Neuron (in vitro differentiated cells): ENCODE measurements around the gene CATSPERZ.
"Not testable (repeated sequence)": the region's sequence is repeated elsewhere in the genome, so short reads cannot be mapped to it uniquely, and the experiment has no call there.

Experiments used
- H2AFZ ChIP-seq: one replicate; pipeline ENCODE4 v1.6.1; 2013; ENCODE audit warnings: low read depth, mild to moderate bottlenecking, inconsistent platforms, low read length, moderate library complexity
- H3K27me3 ChIP-seq: one replicate; pipeline ENCODE4 v1.6.1; 2013; ENCODE audit warnings: low read length; ENCODE audit not compliant: insufficient read depth
- H3K36me3 ChIP-seq: one replicate; pipeline ENCODE4 v1.6.1; 2013; ENCODE audit warnings: low read length; ENCODE audit not compliant: insufficient read depth
- H3K4me1 ChIP-seq: one replicate; pipeline ENCODE4 v1.6.1; 2013; ENCODE audit warnings: low read length; ENCODE audit not compliant: insufficient read depth
- H3K4me3 ChIP-seq: 2 replicates; pipeline ENCODE4 v1.5.1; 2013; ENCODE audit warnings: mild to moderate bottlenecking, low read length, moderate library complexity
- H3K9me3 ChIP-seq: one replicate; pipeline ENCODE4 v1.6.1; 2013; ENCODE audit warnings: low read length

The CATSPERZ gene

DNA sequence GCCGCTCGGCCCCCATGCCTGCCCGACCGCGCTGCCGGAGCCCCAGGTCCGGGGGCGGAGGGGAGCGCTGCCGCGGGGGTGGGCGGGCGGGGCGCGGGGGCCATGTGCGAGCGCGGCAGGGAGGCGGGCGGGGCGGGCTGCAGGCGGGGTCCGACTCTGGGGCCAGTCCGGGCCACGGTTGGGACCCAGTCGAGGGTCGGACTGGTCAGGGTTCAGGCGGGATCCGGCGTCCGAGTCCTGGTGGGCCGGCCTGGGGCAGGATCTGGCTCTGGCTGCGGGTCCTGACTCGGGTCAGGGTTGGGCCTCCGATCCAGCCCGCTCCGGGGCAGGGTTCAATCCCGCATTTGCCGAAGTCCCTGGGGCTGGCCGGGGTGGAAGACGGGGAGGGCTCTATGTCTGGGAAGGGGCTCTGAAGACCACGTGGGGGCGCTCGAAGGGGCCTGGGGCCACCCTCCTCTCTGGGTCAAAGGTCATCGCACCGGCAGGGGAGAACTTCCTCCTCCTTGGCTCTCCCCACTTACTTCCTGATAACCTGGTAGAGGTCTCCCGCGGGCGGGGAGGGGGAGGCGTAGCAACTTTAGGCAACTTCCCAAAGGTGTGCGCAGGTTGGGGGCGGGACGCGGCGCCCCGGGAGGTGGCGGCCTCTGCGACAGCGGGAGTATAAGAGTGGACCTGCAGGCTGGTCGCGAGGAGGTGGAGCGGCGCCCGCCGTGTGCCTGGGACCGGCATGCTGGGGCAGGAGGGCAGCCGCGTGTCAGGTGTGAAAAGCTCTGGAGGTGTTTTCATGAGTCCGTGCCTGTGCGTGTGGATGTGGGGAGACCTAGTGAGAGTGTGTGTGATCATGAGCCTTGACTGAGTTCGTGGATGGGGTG, 5.8 kb downstream of the CATSPERZ start:
- H3K4me3 ChIP-seq = peak overlapping the region; percentile 52
- H3K27me3 ChIP-seq = no peaks in the 10 kb centered on the region
- H2AFZ ChIP-seq = no peak overlapping the region

DNA sequence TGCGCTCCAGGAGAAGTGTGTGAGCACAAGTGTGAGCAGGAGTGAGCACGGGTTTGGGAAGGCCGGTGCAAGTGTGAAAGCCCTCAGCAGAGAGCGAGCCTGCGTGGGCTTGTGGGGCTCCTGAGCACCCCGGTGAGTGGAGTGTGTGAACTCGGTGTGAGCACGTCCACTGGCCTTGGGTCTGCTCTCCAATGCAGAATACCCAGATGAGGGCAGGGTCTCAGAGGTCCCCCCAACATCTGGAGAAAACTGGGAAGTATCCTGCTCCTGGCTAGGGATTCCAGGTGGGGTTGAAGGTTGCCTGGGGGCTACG, 6.4 kb downstream of the CATSPERZ start:
- Histone ChIP-seq H2AFZ (no peak overlapping the region), H3K4me1 (peaks cover 15% of the 10 kb centered on the region)

More for the DNA sequence above, 5.8 kb downstream of the CATSPERZ start:
- Histone ChIP-seq H3K4me1 (peaks cover 15% of the 10 kb centered on the region), H3K36me3 (no peaks in the 10 kb centered on the region), H3K9me3 (no peaks in the 10 kb centered on the region)

DNA sequence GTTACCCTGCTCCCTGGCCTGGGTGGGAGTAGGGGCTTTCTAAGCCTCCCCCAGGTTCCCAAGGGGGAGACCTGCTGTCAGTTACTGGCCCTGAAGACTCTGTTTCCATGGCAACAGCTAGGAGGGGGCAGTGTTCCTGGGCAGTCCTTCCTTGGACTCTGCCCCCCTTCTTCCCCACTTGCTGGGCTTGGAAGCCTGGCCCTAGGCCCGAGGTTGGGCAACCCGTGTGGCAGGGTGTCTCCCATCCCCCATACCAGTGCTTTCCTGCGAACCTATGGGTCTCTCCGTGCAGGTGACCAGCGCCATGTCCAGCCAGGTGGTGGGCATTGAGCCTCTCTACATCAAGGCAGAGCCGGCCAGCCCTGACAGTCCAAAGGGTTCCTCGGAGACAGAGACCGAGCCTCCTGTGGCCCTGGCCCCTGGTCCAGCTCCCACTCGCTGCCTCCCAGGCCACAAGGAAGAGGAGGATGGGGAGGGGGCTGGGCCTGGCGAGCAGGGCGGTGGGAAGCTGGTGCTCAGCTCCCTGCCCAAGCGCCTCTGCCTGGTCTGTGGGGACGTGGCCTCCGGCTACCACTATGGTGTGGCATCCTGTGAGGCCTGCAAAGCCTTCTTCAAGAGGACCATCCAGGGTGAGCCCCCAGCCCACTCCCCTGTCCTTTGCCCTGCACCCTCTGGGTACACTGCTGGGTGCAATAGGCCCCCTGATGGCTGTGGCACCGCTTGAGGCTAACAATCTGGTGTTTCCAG, 6.9 kb downstream of the CATSPERZ start:
- no peaks in the 10 kb centered on the region for H3K36me3 ChIP-seq
- H3K4me3 ChIP-seq = peak overlapping the region; percentile 52
- H3K4me1 ChIP-seq = peaks cover 15% of the 10 kb centered on the region
- H2AFZ ChIP-seq = no peak overlapping the region
- H3K27me3 ChIP-seq = no peaks in the 10 kb centered on the region
- no peaks in the 10 kb centered on the region for H3K9me3 ChIP-seq

More for the DNA sequence above, 6.4 kb downstream of the CATSPERZ start:
- H3K27me3 ChIP-seq = no peaks in the 10 kb centered on the region
- no peaks in the 10 kb centered on the region for H3K9me3 ChIP-seq
- peak overlapping the region; percentile 52 for H3K4me3 ChIP-seq
- no peaks in the 10 kb centered on the region for H3K36me3 ChIP-seq

DNA sequence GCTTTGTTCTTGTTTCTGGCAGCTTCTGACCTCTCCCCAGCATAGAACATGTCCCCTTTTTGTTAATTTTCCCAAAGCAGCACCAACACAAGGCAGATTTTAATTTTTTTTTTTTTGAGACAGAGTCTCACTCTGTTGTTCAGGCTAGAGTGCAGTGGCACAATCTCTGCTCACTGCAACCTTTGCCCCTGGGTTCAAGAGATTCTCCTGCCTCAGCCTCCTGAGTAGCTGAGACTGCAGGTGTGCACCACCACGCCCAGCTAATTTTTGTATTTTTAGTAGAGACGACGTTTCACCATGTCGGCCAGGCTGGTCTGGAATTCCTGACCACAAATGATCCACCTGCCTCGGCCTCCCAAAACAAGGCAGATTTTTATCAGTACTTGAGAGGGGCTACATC, 7.6 kb downstream of the CATSPERZ start:
- H3K4me3 ChIP-seq, H3K27me3 ChIP-seq, H3K9me3 ChIP-seq, H3K36me3 ChIP-seq, H2AFZ ChIP-seq: not testable (repeated sequence)
- peaks cover 15% of the 10 kb centered on the region for H3K4me1 ChIP-seq

DNA sequence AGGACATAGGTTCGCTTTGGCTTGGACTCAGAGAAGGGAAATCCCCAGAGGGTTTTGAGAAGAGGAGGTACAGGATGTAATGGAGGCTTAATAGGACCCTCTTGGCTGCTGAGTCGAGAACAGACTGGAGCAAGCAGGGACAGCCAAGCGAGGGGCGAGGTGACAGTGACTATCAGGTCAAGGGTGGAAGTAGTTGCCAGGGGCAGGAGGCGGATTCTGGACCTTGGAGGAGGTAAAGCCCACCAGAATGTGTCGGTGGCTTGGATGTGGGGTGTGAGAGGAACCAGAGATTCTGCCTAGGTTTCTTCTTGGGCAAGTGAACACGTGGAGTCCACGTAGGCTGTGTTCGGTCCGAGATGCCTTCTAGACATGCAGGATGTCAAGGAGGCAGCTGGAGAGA, 12.8 kb downstream of the CATSPERZ start:
- H3K4me1 ChIP-seq = peaks cover 12% of the 10 kb centered on the region
- H2AFZ ChIP-seq = no peak overlapping the region
- no peaks in the 10 kb centered on the region for H3K27me3 ChIP-seq
- H3K4me3 ChIP-seq = no peak overlapping the region
- H3K36me3 ChIP-seq = peaks cover 12% of the 10 kb centered on the region
- H3K9me3 ChIP-seq = no peaks in the 10 kb centered on the region

DNA sequence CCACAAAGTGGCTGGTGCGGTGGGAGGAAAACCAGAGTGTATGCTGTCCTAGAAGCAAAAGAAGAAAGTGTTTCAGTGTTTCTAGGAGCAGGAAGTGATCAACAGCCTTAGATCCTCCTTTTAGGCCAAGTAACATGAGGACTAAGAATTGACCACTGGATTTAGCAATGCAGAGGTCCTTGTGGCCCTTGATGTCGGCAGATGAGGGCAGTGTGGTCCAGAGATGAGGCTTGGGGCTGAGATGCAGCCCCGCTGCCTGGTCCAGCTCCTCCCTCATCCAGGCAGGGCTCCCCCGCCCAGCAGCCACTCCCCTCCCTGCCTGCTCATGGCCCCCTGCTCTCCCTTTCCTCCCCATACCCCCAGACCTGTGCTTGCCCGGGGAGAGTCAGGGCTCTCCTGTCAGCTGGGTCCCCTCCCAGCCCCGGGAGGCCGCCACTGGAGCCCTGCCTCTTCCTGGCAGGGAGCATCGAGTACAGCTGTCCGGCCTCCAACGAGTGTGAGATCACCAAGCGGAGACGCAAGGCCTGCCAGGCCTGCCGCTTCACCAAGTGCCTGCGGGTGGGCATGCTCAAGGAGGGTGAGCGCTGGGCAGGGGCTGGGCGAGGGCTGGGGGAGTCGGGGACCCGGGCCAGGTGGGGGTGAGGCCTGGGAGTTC, 13.5 kb downstream of the CATSPERZ start:
- Histone ChIP-seq H3K9me3 (no peaks in the 10 kb centered on the region), H3K4me1 (peaks cover 12% of the 10 kb centered on the region), H3K27me3 (no peaks in the 10 kb centered on the region), H3K4me3 (no peak overlapping the region), H3K36me3 (peaks cover 12% of the 10 kb centered on the region), H2AFZ (no peak overlapping the region)

DNA sequence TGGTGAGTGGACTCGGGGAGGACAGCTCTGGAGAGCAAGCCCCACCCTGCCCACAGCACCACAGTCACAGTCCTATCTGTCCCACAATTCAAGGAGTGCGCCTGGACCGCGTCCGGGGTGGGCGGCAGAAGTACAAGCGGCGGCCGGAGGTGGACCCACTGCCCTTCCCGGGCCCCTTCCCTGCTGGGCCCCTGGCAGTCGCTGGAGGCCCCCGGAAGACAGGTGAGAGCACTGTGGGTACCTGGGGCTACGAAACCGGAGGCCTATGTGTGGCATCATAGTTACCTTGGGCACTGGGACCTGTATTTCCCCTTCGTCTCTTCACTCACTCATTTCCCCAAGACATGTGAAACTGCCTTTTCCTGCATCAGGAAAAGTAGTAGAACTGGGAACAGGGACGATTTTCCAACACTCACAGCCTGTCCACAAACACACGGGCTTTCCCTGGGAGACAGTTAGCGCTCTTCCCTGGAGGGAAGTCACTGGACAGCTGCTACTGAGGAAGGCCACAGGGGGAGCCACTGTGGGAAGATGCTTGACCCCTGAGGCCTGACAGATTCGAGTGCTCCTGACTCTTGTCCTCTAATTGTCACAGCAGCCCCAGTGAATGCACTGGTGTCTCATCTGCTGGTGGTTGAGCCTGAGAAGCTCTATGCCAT, 14.1 kb downstream of the CATSPERZ start:
- no peaks in the 10 kb centered on the region for H3K27me3 ChIP-seq
- peaks cover 17% of the 10 kb centered on the region for H3K4me1 ChIP-seq
- no peaks in the 10 kb centered on the region for H3K9me3 ChIP-seq
- no peak overlapping the region for H2AFZ ChIP-seq
- H3K36me3 ChIP-seq = peaks cover 12% of the 10 kb centered on the region
- no peak overlapping the region for H3K4me3 ChIP-seq

DNA sequence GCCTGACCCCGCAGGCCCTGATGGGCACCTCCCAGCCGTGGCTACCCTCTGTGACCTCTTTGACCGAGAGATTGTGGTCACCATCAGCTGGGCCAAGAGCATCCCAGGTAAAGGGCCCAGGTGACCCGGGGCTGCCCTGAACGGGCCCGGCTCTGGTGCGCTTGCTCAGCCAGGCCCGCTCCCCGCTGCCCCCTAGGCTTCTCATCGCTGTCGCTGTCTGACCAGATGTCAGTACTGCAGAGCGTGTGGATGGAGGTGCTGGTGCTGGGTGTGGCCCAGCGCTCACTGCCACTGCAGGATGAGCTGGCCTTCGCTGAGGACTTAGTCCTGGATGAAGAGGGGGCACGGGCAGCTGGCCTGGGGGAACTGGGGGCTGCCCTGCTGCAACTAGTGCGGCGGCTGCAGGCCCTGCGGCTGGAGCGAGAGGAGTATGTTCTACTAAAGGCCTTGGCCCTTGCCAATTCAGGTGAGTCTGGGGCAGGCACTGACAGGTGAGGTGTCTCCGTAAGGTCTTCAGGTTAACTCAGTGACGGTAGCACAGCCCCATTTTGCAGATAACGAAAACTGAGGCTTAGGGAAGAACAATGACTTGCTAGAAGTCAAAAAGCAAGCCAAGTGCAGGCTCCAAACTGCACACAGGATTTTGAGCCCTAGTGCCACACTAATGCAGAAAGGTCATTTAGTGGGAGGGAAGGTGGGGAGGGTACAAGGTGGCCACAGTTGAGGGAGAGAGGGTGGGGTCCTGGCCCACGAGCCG, 14.8 kb downstream of the CATSPERZ start:
- Histone ChIP-seq H2AFZ (no peak overlapping the region), H3K27me3 (no peaks in the 10 kb centered on the region), H3K36me3 (peaks cover 12% of the 10 kb centered on the region), H3K4me3 (no peak overlapping the region), H3K9me3 (no peaks in the 10 kb centered on the region), H3K4me1 (peaks cover 18% of the 10 kb centered on the region)

DNA sequence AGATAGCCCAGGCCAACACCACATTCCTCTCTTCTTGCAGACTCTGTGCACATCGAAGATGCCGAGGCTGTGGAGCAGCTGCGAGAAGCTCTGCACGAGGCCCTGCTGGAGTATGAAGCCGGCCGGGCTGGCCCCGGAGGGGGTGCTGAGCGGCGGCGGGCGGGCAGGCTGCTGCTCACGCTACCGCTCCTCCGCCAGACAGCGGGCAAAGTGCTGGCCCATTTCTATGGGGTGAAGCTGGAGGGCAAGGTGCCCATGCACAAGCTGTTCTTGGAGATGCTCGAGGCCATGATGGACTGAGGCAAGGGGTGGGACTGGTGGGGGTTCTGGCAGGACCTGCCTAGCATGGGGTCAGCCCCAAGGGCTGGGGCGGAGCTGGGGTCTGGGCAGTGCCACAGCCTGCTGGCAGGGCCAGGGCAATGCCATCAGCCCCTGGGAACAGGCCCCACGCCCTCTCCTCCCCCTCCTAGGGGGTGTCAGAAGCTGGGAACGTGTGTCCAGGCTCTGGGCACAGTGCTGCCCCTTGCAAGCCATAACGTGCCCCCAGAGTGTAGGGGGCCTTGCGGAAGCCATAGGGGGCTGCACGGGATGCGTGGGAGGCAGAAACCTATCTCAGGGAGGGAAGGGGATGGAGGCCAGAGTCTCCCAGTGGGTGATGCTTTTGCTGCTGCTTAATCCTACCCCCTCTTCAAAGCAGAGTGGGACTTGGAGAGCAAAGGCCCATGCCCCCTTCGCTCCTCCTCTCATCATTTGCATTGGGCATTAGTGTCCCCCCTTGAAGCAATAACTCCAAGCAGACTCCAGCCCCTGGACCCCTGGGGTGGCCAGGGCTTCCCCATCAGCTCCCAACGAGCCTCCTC, 15.7 kb downstream of the CATSPERZ start:
- H3K4me1 ChIP-seq = peaks cover 18% of the 10 kb centered on the region
- H3K36me3 ChIP-seq = peaks cover 12% of the 10 kb centered on the region
- not testable (repeated sequence) for H2AFZ ChIP-seq, H3K27me3 ChIP-seq, H3K9me3 ChIP-seq, H3K4me3 ChIP-seq

DNA sequence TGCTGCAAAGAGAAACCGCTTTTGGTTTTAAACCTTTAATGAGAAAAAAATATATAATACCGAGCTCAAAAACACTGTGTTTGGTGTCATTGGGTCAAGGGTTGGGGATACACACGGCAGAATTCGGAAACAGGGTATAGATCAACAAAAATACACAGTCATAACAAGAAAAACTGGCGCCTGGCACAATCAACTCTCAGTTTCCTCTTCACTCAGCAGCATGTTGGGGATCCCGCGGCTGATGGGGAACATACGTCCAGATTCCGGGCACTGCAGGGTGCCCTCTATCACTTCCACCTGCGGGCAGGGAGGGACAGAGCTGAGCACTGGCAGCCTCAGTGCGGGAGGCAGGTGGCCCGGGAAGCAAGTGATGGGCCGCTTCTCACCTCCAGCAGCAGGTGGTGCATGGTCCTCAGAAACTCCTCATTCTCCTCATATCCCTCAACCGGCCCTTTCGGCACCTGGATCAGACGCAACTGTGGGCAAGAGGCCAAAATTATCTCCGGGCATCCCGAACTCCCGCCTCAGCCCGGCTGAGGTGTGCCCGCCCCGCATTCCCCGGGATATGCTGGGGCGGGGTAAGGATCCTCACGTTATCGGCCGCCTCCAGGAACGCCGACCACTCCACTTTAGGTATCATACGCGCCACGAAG, 16.6 kb downstream of the CATSPERZ start:
- H3K4me1 ChIP-seq = peaks cover 18% of the 10 kb centered on the region
- no peak overlapping the region for H2AFZ ChIP-seq
- H3K9me3 ChIP-seq = no peaks in the 10 kb centered on the region

DNA sequence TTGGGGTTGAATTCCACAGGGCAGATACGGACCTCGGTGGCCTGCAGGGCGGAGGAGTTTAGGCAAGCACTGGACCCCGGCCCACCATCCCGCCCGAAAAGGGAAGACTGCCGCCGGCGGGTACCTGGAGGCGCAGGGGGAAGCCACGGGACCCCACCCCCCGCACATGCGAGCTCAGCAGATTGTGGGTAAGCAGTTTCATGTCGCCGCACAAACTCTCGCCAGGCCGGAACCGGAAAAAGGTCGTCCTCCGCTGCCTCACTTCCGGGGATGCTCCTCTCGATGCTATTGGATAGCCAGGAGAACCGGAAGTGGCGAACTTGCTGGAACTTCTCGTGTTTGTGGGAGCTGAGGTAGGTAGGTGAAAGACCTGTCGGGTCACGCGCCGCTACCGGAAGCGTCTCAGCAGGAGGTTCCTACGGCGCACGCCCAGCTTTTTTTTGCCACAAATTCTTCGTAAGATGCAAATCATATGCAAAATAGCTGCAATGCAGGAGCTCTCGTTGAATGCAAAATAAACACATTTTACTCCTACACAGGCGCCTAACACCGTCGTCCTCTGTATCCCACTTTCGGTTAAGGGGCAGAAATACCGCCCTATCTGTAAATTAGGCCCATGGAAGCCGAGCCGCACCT, 17.3 kb downstream of the CATSPERZ start, which contains the start of gene TRMT112:
TRMT112 (minus strand) TSS at position 235 of the 636 bp plus-strand sequence; CDS start at position 202, 33 bp downstream.
- H3K36me3 ChIP-seq = peaks cover 14% of the 10 kb centered on the region
- H3K9me3 ChIP-seq = no peaks in the 10 kb centered on the region
- H3K27me3 ChIP-seq = no peaks in the 10 kb centered on the region
- peak within 1 kb of the TSS; percentile 63 for H3K4me3 ChIP-seq
- peak within 1 kb of the TSS; percentile 38 for H2AFZ ChIP-seq
- H3K4me1 ChIP-seq = peaks cover 18% of the 10 kb centered on the region

More for the DNA sequence above, 16.6 kb downstream of the CATSPERZ start:
- Histone ChIP-seq H3K27me3 (no peaks in the 10 kb centered on the region), H3K36me3 (peaks cover 14% of the 10 kb centered on the region), H3K4me3 (peak overlapping the region; percentile 63)
